Caco-2 (cell line): Measurements from ENCODE around the gene AQP6. TPM values are rescaled to one million over a fixed set of nuclear protein-coding genes. Genes with fewer than 3 reads are reported as not detected.

Experiments used
- BruUV-seq: library from RNA; stranded (reverse); fragments of 400-500 nt; replicated peaks from 2 replicates; lab custom pipeline; 2021; lab: Mats Ljungman, UMichigan
- CTCF ChIA-PET: fragments of 300-600 bp; sonication (Branson Sonifier 250); formaldehyde crosslinking; loops from one replicate; lab custom pipeline; 2022; ENCODE audit warnings: antibody characterized with exemption; lab: Charles Lee
- POLR2A ChIA-PET: fragments of 300-600 bp; sonication (Branson Sonifier 250); formaldehyde crosslinking; loops from one replicate; lab custom pipeline; 2022; ENCODE audit warnings: antibody characterized with exemption; lab: Charles Lee
- DNase-seq, 2 experiments: peaks; one replicate each; pipeline versions ENCODE4 v3.0.0 to v3.0.0-alpha.2; 2020 to 2022
- H3K27me3 ChIP-seq: replicated peaks from 2 replicates; pipeline ENCODE4 v1.6.0; 2011; ENCODE audit warnings: low read length; ENCODE audit not compliant: control insufficient read depth, insufficient read depth
- H3K36me3 ChIP-seq: 2 replicates; pipeline ENCODE4 v1.5.1; 2011; ENCODE audit warnings: low read length; ENCODE audit not compliant: control insufficient read depth, insufficient read depth
- H3K4me1 ChIP-seq: fragments of 250-450 bp; sonication (Bioruptor Pico); 2 replicates; pipeline ENCODE4 v1.5.1; 2020; ENCODE audit warnings: mild to moderate bottlenecking
- H3K4me3 ChIP-seq: 2 replicates; pipeline ENCODE4 v1.5.1; 2011; ENCODE audit warnings: low read depth, mild to moderate bottlenecking, control low read depth, low read length
- H3K9me3 ChIP-seq: fragments of 250-450 bp; sonication (Bioruptor Pico); 2 replicates; pipeline ENCODE4 v1.5.1; 2020; ENCODE audit warnings: mild to moderate bottlenecking, moderate library complexity
- H3K27ac Mint-ChIP-seq: one replicate; pipeline ENCODE4 v1.8.0; 2022; ENCODE audit warnings: mixed read lengths; ENCODE audit not compliant: unreplicated experiment
- H3K27me3 Mint-ChIP-seq: one replicate; pipeline ENCODE4 v1.8.0; 2022; ENCODE audit warnings: mixed read lengths; ENCODE audit not compliant: insufficient read depth, unreplicated experiment
- H3K36me3 Mint-ChIP-seq: one replicate; pipeline ENCODE4 v1.8.0; 2022; ENCODE audit warnings: mild to moderate bottlenecking, mixed read lengths; ENCODE audit not compliant: insufficient read depth, unreplicated experiment
- H3K4me1 Mint-ChIP-seq: one replicate; pipeline ENCODE4 v1.8.0; 2022; ENCODE audit warnings: low read depth, mixed read lengths; ENCODE audit not compliant: unreplicated experiment
- H3K4me3 Mint-ChIP-seq: one replicate; pipeline ENCODE4 v1.8.0; 2022; ENCODE audit warnings: mild to moderate bottlenecking, moderate library complexity, mixed read lengths; ENCODE audit not compliant: unreplicated experiment
- H3K9me3 Mint-ChIP-seq: one replicate; pipeline ENCODE4 v1.8.0; 2022; ENCODE audit warnings: mixed read lengths; ENCODE audit not compliant: unreplicated experiment
- CTCF ChIP-seq, 2 experiments: fragments of 200-600 bp in 1 of 2; IDR thresholded peaks; 1 replicate in 1 of 2; 2 replicates in 1 of 2; pipeline versions ENCODE4 v1.5.1 to v1.8.0; 2011 to 2022; ENCODE audit warnings: antibody characterized with exemption in 1 of 2, control low read depth in 1 of 2, inconsistent platforms in 1 of 2, low read depth in 1 of 2, low read length in 1 of 2, mild to moderate bottlenecking in 1 of 2, moderate library complexity in 1 of 2; ENCODE audit not compliant: insufficient read depth in 1 of 2, severe bottlenecking in 1 of 2, unreplicated experiment in 1 of 2
- intact Hi-C: fragments of 100-400 bp; cut with micrococcal nuclease; formaldehyde crosslinking; loops from one replicate; pipeline ENCODE4 v1.10.0; 2022; ENCODE audit not compliant: unreplicated experiment
- total RNA-seq: library from RNA; stranded (reverse); gene quantifications from 2 replicates; pipeline ENCODE4 v1.2.3, GENCODE V29; 2022

Gene AQP6
- total RNA-seq, 1 experiment from 2014 or later: not detected

- H3K9me3 ChIP-seq: no peaks in the 10 kb centered on the region
- Mint-ChIP-seq H3K9me3 (no peaks in the 10 kb centered on the region), H3K27me3 (no peaks in the 10 kb centered on the region), H3K27ac (no peak overlapping the region), H3K36me3 (peaks cover 64% of the 10 kb centered on the region), H3K4me1 (peaks cover 8% of the 10 kb centered on the region), H3K4me3 (no peak overlapping the region)
- BruUV-seq: no TSS peak
- H3K36me3 ChIP-seq: no peaks in the 10 kb centered on the region
- TF ChIP-seq CTCF (IDR thresholded peaks at IDR 0.05; ENCODE audit: insufficient read depth in 1 of 2, low read depth in 1 of 2, low read length in 1 of 2, severe bottlenecking in 1 of 2, unreplicated experiment in 1 of 2): no peak
- H3K4me3 ChIP-seq: no peak overlapping the region
- intact Hi-C loops: no loop called here
- ChIA-PET CTCF (interaction anchor here (0.5 to 1.7 kb wide), 5 partner anchors 12 to 272 kb away, joined by 3 to 4 read pairs (median 3); partner anchors contain the start of genes RACGAP1 and TMBIM6), POLR2A (no interaction called here)
- no peak for DNase-seq
- H3K4me1 ChIP-seq: no peaks in the 10 kb centered on the region
- no peaks in the 10 kb centered on the region for H3K27me3 ChIP-seq
Measured at GRCh38 chr12:50013361-50014147, 40.8 kb downstream of the AQP6 start.

- CTCF ChIA-PET: interaction anchor here (0.6 to 1.7 kb wide), 4 partner anchors 22 to 47 kb away, joined by 3 to 4 read pairs (median 4); no protein-coding TSS in a partner anchor
Measured at GRCh38 chr12:50014342-50014741, 41.6 kb downstream of the AQP6 start.

More at GRCh38 chr12:50014342-50014741, 41.6 kb downstream of the AQP6 start:
- H3K27me3 Mint-ChIP-seq: no peaks in the 10 kb centered on the region
- Histone ChIP-seq H3K36me3 (no peaks in the 10 kb centered on the region), H3K4me3 (no peak overlapping the region), H3K4me1 (peaks cover 4% of the 10 kb centered on the region; the same call in 1 of the 2 replicates), H3K27me3 (no peaks in the 10 kb centered on the region), H3K9me3 (no peaks in the 10 kb centered on the region)
- no peaks in the 10 kb centered on the region for H3K9me3 Mint-ChIP-seq
- BruUV-seq: no TSS peak
- H3K4me3 Mint-ChIP-seq: no peak overlapping the region
- DNase-seq: no peak
- intact Hi-C loops: no loop called here
- peaks cover 13% of the 10 kb centered on the region for H3K4me1 Mint-ChIP-seq
- no peak overlapping the region for H3K27ac Mint-ChIP-seq
- H3K36me3 Mint-ChIP-seq: peaks cover 63% of the 10 kb centered on the region
- POLR2A ChIA-PET: no interaction called here
- no peak for TF ChIP-seq CTCF (IDR thresholded peaks at IDR 0.05; ENCODE audit: insufficient read depth in 1 of 2, low read depth in 1 of 2, low read length in 1 of 2, severe bottlenecking in 1 of 2, unreplicated experiment in 1 of 2)
